PC-3 (cell line): Measurements from ENCODE around the gene DCAF6. TPM values are rescaled to one million over a fixed set of nuclear protein-coding genes. Genes with fewer than 3 reads are reported as not detected.
A peak's percentile ranks its signal among the peaks of the same experiment; 100 is the strongest.

Experiments used
- ATAC-seq: fragments of 200-7000 bp; cut with Tn5 transposase; 2 replicates; pipeline ENCODE4 v1.9.1; 2020; ENCODE audit warnings: mild to moderate bottlenecking, moderate library complexity
- BruUV-seq: library from RNA; stranded (reverse); fragments of 400-500 nt; replicated peaks from 2 replicates; lab custom pipeline; 2021; lab: Mats Ljungman, UMichigan
- CTCF ChIA-PET: fragments of 300-600 bp; sonication (Branson Sonifier 250); formaldehyde crosslinking; loops from one replicate; lab custom pipeline; 2022; ENCODE audit warnings: antibody characterized with exemption; lab: Charles Lee
- POLR2A ChIA-PET: fragments of 300-600 bp; sonication (Branson Sonifier 250); formaldehyde crosslinking; loops from one replicate; lab custom pipeline; 2022; ENCODE audit warnings: antibody characterized with exemption; ENCODE audit not compliant: unreplicated experiment; lab: Charles Lee
- DNase-seq: peaks from one replicate; pipeline ENCODE4 v3.0.0-alpha.2; 2015
- H2AFZ ChIP-seq: fragments of 300-600 bp; sonication (generic); 2 replicates; pipeline ENCODE4 v1.6.0; 2016; ENCODE audit warnings: antibody characterized with exemption, low read length
- H3F3A ChIP-seq: fragments of 300-600 bp; sonication (generic); one replicate; pipeline ENCODE4 v1.6.0; 2017; ENCODE audit warnings: antibody characterized with exemption, low read length, control low read depth, mild to moderate bottlenecking; ENCODE audit not compliant: unreplicated experiment
- H3K27ac ChIP-seq: fragments of 300-600 bp; sonication (generic); 2 replicates; pipeline ENCODE4 v1.5.1; 2016; ENCODE audit warnings: mild to moderate bottlenecking, low read length
- H3K27me3 ChIP-seq: fragments of 300-600 bp; sonication (generic); 2 replicates; pipeline ENCODE4 v1.6.1; 2016; ENCODE audit warnings: low read length, mixed read lengths
- H3K36me3 ChIP-seq: fragments of 300-600 bp; sonication (generic); 2 replicates; pipeline ENCODE4 v1.6.1; 2016; ENCODE audit warnings: low read depth, mixed run types, low read length, mixed read lengths
- H3K4me1 ChIP-seq: fragments of 300-600 bp; sonication (generic); 2 replicates; pipeline ENCODE4 v1.5.1; 2016; ENCODE audit warnings: low read length; ENCODE audit not compliant: insufficient read depth
- H3K4me2 ChIP-seq: fragments of 300-600 bp; sonication (generic); 2 replicates; pipeline ENCODE4 v1.6.0; 2016; ENCODE audit warnings: low read length
- H3K4me3 ChIP-seq: fragments of 300-600 bp; sonication (generic); 2 replicates; pipeline ENCODE4 v1.5.1; 2016; ENCODE audit warnings: mild to moderate bottlenecking, low read length, mixed read lengths
- H3K79me2 ChIP-seq: fragments of 300-600 bp; sonication (generic); 2 replicates; pipeline ENCODE4 v1.6.1; 2017; ENCODE audit warnings: low read length, mixed read lengths
- H3K9ac ChIP-seq: fragments of 300-600 bp; sonication (generic); 2 replicates; pipeline ENCODE4 v1.6.0; 2016; ENCODE audit warnings: mild to moderate bottlenecking, low read length
- H3K9me2 ChIP-seq: fragments of 300-600 bp; sonication (generic); replicated peaks from 2 replicates; pipeline ENCODE4 v1.6.1; 2016; ENCODE audit warnings: mixed run types, low read length, mixed read lengths
- H3K9me3 ChIP-seq: fragments of 300-600 bp; sonication (generic); 2 replicates; pipeline ENCODE4 v1.6.1; 2016; ENCODE audit warnings: low read length, mixed read lengths
- H4K20me1 ChIP-seq: fragments of 300-600 bp; sonication (generic); 2 replicates; pipeline ENCODE4 v1.6.1; 2016; ENCODE audit warnings: low read length, mixed read lengths
- EZH2 ChIP-seq: fragments of 300-600 bp; sonication (generic); IDR thresholded peaks from one replicate; pipeline ENCODE4 v1.6.1; 2017; ENCODE audit warnings: antibody characterized with exemption, mild to moderate bottlenecking, low read length; ENCODE audit not compliant: unreplicated experiment
- EZH2phosphoT487 ChIP-seq: fragments of 300-600 bp; sonication (generic); IDR thresholded peaks from 2 replicates; pipeline ENCODE4 v1.6.1; 2018; ENCODE audit warnings: mild to moderate bottlenecking, antibody characterized with exemption, low read length, borderline replicate concordance
- intact Hi-C: fragments of 100-400 bp; cut with micrococcal nuclease; formaldehyde crosslinking; loops from 2 replicates; pipeline ENCODE4 v1.9.0; 2023
- total RNA-seq: library from RNA; depleted of rRNA; stranded (reverse); fragments of >200 nt; gene quantifications from 2 replicates; pipeline ENCODE4 v1.2.3, GENCODE V29; 2014
- TF ChIP-seq, protein P1 (sequence below): fragments of 300-600 bp; sonication (generic); conservative IDR thresholded peaks from 2 replicates; pipeline ENCODE4 v1.5.1; 2017; ENCODE audit warnings: antibody characterized with exemption, low read depth, mild to moderate bottlenecking, low read length

The DCAF6 gene
- total RNA-seq, 1 experiment from 2014 or later: 29.1 TPM

DNA sequence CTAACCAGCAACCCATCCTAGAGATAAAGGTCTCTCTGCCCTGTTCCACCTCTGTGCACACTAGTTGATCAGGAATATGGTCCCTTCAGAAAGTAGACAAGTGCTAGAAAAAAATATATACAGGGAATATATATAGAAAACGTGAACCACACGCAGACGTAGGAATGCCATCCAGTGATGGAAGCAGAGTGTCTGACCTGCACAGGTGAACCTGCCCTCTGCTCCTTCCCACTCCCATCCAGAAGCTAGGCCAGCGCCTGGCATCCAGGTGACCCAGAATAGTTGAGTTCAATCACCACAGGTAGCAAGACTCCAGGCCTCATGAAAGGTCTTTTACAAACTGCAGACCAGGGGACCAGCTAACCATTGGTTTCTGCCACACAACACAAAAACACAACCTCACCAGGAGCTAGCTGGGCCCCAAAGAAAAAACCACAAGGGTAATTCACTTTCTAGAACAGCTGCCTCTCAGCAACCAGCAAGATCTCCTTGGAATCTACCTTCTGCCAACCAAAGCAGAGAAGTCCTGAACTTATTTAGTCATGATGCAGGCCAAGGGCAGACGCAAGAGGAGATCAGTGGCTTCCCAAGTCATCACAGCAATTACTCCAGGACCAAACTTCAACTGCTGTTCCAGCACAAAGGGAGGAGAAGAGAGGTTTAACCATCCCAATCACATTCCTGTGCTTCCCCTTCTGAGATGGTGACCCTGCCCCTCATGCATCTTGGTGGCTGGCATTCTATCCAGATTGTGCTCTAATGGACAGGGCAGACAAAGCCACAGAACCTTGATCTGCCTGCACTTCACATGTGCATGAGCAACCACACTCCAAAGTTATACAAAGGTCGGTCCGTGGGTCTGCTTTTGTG lies 147.2 kb downstream of the DCAF6 start:
- POLR2A ChIA-PET: no interaction called here
- intact Hi-C loops: loop anchor here (2.0 to 5.0 kb wide), 3 partner anchors 146 to 266 kb away; partner anchors contain the start of genes DCAF6 and MPC2

GRCh38 chr1:168084396-168085231 lies 148.1 kb downstream of the DCAF6 start:
- Histone ChIP-seq H3K27me3 (no peaks in the 10 kb centered on the region), H2AFZ (no peak overlapping the region), H3K9ac (no peak overlapping the region), H3K79me2 (no peaks in the 10 kb centered on the region), H4K20me1 (no peaks in the 10 kb centered on the region), H3K4me3 (no peak overlapping the region), H3K4me2 (no peak overlapping the region), H3F3A (no peaks in the 10 kb centered on the region), H3K4me1 (peaks cover 18% of the 10 kb centered on the region), H3K36me3 (no peaks in the 10 kb centered on the region), H3K27ac (no peak overlapping the region), H3K9me2 (no peaks in the 10 kb centered on the region), H3K9me3 (no peaks in the 10 kb centered on the region)
- ATAC-seq (no peak), DNase-seq (peak; percentile 51)
- POLR2A ChIA-PET: no interaction called here
- CTCF ChIA-PET: interaction anchor here (0.7 kb wide), 1 partner anchor 237 kb away, joined by 8 read pairs; no protein-coding TSS in a partner anchor
- no TSS peak for BruUV-seq
- intact Hi-C loops: loop anchor here (2.0 to 5.0 kb wide), 4 partner anchors 63 to 267 kb away; partner anchors contain the start of genes DCAF6 and MPC2
- TF ChIP-seq, protein P1, sequence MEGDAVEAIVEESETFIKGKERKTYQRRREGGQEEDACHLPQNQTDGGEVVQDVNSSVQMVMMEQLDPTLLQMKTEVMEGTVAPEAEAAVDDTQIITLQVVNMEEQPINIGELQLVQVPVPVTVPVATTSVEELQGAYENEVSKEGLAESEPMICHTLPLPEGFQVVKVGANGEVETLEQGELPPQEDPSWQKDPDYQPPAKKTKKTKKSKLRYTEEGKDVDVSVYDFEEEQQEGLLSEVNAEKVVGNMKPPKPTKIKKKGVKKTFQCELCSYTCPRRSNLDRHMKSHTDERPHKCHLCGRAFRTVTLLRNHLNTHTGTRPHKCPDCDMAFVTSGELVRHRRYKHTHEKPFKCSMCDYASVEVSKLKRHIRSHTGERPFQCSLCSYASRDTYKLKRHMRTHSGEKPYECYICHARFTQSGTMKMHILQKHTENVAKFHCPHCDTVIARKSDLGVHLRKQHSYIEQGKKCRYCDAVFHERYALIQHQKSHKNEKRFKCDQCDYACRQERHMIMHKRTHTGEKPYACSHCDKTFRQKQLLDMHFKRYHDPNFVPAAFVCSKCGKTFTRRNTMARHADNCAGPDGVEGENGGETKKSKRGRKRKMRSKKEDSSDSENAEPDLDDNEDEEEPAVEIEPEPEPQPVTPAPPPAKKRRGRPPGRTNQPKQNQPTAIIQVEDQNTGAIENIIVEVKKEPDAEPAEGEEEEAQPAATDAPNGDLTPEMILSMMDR: peak; percentile 96
- no peak for TF ChIP-seq EZH2
- no peak for TF ChIP-seq EZH2phosphoT487

More for the DNA sequence above, 147.2 kb downstream of the DCAF6 start:
- H3K79me2 ChIP-seq: no peaks in the 10 kb centered on the region
- no peaks in the 10 kb centered on the region for H3K27me3 ChIP-seq
- DNase-seq (no peak), ATAC-seq (no peak)
- H3K9me2 ChIP-seq: no peaks in the 10 kb centered on the region
- H3K9ac ChIP-seq: no peak overlapping the region
- no peaks in the 10 kb centered on the region for H3K36me3 ChIP-seq
- no peak overlapping the region for H2AFZ ChIP-seq
- no peaks in the 10 kb centered on the region for H3K9me3 ChIP-seq
- no peak overlapping the region for H3K27ac ChIP-seq
- CTCF ChIA-PET: interaction anchor here (0.6 to 1.6 kb wide), 2 partner anchors 32 to 238 kb away, joined by 4 to 10 read pairs; no protein-coding TSS in a partner anchor
- TF ChIP-seq EZH2 (no peak), EZH2phosphoT487 (no peak)
- TF ChIP-seq, protein P1: no peak
- no peaks in the 10 kb centered on the region for H4K20me1 ChIP-seq
- BruUV-seq: no TSS peak
- no peak overlapping the region for H3K4me3 ChIP-seq
- H3K4me1 ChIP-seq: peaks cover 9% of the 10 kb centered on the region
- no peak overlapping the region for H3K4me2 ChIP-seq
- no peaks in the 10 kb centered on the region for H3F3A ChIP-seq
